OCI-LY7 (cell line): ENCODE measurements around the gene GRK6. TPM values are rescaled to one million over a fixed set of nuclear protein-coding genes. Genes with fewer than 3 reads are reported as not detected.

Experiments used
- BruUV-seq: library from RNA; stranded (reverse); fragments of 400-500 nt; replicated peaks from 2 replicates; lab custom pipeline; 2021; lab: Mats Ljungman, UMichigan
- CTCF ChIA-PET: fragments of 300-600 bp; sonication (Branson Sonifier 250); formaldehyde crosslinking; loops from one replicate; lab custom pipeline; 2022; ENCODE audit warnings: antibody characterized with exemption; ENCODE audit not compliant: unreplicated experiment; lab: Charles Lee
- POLR2A ChIA-PET: fragments of 300-600 bp; sonication (Branson Sonifier 250); formaldehyde crosslinking; loops from one replicate; lab custom pipeline; 2022; ENCODE audit warnings: antibody characterized with exemption; lab: Charles Lee
- DNase-seq: peaks from one replicate; pipeline ENCODE4 v3.0.0-alpha.2; 2015; ENCODE audit warnings: low spot score
- H2AFZ ChIP-seq: fragments of 200-600 bp; sonication (generic), shearing (Covaris generic); 2 replicates; pipeline ENCODE4 v1.6.1; 2014; ENCODE audit warnings: mild to moderate bottlenecking, antibody characterized with exemption, low read length, moderate library complexity
- H3K27ac ChIP-seq: fragments of 200-600 bp; sonication (generic); 2 replicates; pipeline ENCODE4 v1.5.1; 2014; ENCODE audit warnings: mixed run types, low read depth, mild to moderate bottlenecking, moderate library complexity, low read length, inconsistent platforms; ENCODE audit not compliant: poor library complexity, severe bottlenecking
- H3K36me3 ChIP-seq: fragments of 200-600 bp; sonication (generic); 2 replicates; pipeline ENCODE4 v1.6.1; 2014; ENCODE audit warnings: mild to moderate bottlenecking, antibody characterized with exemption, low read length, moderate library complexity, mixed read lengths; ENCODE audit not compliant: insufficient read depth
- H3K4me1 ChIP-seq: fragments of 200-600 bp; sonication (generic); 2 replicates; pipeline ENCODE4 v1.5.1; 2014; ENCODE audit warnings: mild to moderate bottlenecking, low read length; ENCODE audit not compliant: insufficient read depth, poor library complexity, severe bottlenecking
- H3K4me2 ChIP-seq: fragments of 200-600 bp; sonication (generic); 2 replicates; pipeline ENCODE4 v1.6.1; 2014; ENCODE audit warnings: mild to moderate bottlenecking, low read length
- H3K4me3 ChIP-seq: fragments of 200-600 bp; sonication (generic); 2 replicates; pipeline ENCODE4 v1.5.1; 2014; ENCODE audit warnings: mild to moderate bottlenecking, low read depth, low read length; ENCODE audit not compliant: poor library complexity, severe bottlenecking
- H3K79me2 ChIP-seq: fragments of 200-600 bp; sonication (generic); 2 replicates; pipeline ENCODE4 v1.6.1; 2016; ENCODE audit warnings: low read depth, mild to moderate bottlenecking, low read length, moderate library complexity, mixed read lengths; ENCODE audit not compliant: insufficient read depth
- H3K9me2 ChIP-seq: fragments of 200-600 bp; sonication (generic); 2 replicates; pipeline ENCODE4 v1.6.1; 2016; ENCODE audit warnings: mild to moderate bottlenecking, low read length, mixed read lengths; ENCODE audit not compliant: insufficient read depth
- H3K9me3 ChIP-seq: fragments of 200-600 bp; sonication (generic); 2 replicates; pipeline ENCODE4 v1.6.1; 2014; ENCODE audit warnings: mild to moderate bottlenecking, mixed run types, low read length, mixed read lengths
- H4K20me1 ChIP-seq: fragments of 200-600 bp; sonication (generic); 2 replicates; pipeline ENCODE4 v1.6.1; 2014; ENCODE audit warnings: mild to moderate bottlenecking, antibody characterized with exemption, low read length, moderate library complexity, mixed read lengths; ENCODE audit not compliant: insufficient read depth
- EZH2phosphoT487 ChIP-seq: fragments of 200-600 bp; sonication (generic); IDR thresholded peaks from 2 replicates; pipeline ENCODE4 v1.6.1; 2018; ENCODE audit warnings: low read depth, borderline replicate concordance, mild to moderate bottlenecking, mixed run types, antibody characterized with exemption, low read length, moderate library complexity, mixed read lengths
- intact Hi-C: fragments of 100-400 bp; cut with micrococcal nuclease; formaldehyde crosslinking; loops from one replicate; pipeline ENCODE4 v1.10.0; 2022; ENCODE audit not compliant: unreplicated experiment
- total RNA-seq, 2 experiments: library from RNA; depleted of rRNA in 1 of 2; stranded (reverse); fragments of >200 nt in 1 of 2; shearing (Covaris generic) in 1 of 2; gene quantifications; 2 replicates each; pipeline ENCODE4 v1.2.3, GENCODE V29; 2014 to 2022
- TF ChIP-seq, protein P1 (sequence below): fragments of 200-600 bp; sonication (generic); conservative IDR thresholded peaks from 2 replicates; pipeline ENCODE4 v1.5.1; 2014; ENCODE audit warnings: mild to moderate bottlenecking, antibody characterized with exemption, low read length, moderate library complexity, mixed read lengths

Gene GRK6
- total RNA-seq, 2 experiments from 2014 or later, result 46.2 to 99.4 TPM

DNA sequence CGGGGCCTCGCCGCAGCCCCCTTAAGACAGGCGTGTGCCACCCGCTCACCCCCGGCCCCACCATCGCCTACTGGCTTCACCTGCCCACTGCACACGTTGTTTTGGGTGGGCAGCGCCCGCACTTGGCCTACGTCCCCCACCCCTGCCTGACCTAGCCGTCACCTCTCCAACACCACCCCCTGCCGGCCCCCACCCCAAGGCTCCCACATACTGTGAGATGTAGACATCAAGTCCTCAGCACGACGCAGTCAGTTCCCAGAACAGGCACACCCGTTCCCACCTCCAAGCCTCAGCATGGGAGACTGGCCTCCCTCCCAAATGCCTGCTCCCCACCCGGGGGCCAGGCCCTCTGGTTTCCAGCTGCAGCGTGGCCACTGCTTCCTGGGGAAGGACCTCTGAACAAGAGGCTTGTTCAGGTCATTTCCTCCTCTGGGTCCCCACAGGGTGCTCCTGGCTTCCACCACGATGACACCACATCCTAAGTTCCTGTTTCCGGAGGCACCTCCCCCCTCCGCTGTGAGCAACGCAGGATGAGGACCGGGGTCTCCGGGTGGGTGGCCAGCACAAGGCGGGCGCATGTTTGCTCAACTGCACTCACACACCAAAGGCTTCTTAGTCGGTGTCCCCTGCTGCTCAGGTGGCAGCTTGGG, 35.7 kb downstream of the GRK6 start:
- no peak for TF ChIP-seq EZH2phosphoT487
- TF ChIP-seq, protein P1, sequence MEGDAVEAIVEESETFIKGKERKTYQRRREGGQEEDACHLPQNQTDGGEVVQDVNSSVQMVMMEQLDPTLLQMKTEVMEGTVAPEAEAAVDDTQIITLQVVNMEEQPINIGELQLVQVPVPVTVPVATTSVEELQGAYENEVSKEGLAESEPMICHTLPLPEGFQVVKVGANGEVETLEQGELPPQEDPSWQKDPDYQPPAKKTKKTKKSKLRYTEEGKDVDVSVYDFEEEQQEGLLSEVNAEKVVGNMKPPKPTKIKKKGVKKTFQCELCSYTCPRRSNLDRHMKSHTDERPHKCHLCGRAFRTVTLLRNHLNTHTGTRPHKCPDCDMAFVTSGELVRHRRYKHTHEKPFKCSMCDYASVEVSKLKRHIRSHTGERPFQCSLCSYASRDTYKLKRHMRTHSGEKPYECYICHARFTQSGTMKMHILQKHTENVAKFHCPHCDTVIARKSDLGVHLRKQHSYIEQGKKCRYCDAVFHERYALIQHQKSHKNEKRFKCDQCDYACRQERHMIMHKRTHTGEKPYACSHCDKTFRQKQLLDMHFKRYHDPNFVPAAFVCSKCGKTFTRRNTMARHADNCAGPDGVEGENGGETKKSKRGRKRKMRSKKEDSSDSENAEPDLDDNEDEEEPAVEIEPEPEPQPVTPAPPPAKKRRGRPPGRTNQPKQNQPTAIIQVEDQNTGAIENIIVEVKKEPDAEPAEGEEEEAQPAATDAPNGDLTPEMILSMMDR, result no peak
- ChIA-PET CTCF (no interaction called here), POLR2A (no interaction called here)
- Histone ChIP-seq H3K79me2 (no peaks in the 10 kb centered on the region), H3K27ac (no peak overlapping the region), H3K9me2 (no peaks in the 10 kb centered on the region), H3K9me3 (no peaks in the 10 kb centered on the region), H4K20me1 (no peaks in the 10 kb centered on the region), H3K36me3 (no peaks in the 10 kb centered on the region), H2AFZ (no peak overlapping the region), H3K4me1 (peaks cover 3% of the 10 kb centered on the region), H3K4me3 (no peak overlapping the region), H3K4me2 (no peak overlapping the region)
- no TSS peak for BruUV-seq
- no peak for DNase-seq
- intact Hi-C loops, result no loop called here

DNA sequence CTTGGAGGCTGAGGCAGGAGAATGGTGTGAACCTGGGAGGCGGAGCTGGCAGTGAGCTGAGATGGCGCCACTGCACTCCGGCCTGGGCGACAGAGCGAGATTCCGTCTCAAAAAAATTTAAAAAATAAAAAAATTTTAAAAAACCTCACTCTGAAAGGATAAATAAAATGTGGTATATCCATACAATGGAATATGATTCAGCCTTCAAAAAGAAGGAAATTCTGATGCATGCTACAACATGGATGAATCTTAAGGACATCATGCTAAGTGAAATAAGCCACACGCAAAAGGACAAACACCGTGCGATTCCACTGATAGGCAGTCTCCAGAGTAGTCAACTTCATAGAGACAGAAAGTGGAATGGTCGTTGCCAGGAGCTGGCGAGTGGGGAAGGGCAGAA, 38.6 kb downstream of the GRK6 start:
- H3K36me3 ChIP-seq, result no peaks in the 10 kb centered on the region
- no peaks in the 10 kb centered on the region for H3K9me2 ChIP-seq
- H3K9me3 ChIP-seq, result no peaks in the 10 kb centered on the region
- intact Hi-C loops, result no loop called here
- H3K4me2 ChIP-seq, result no peak overlapping the region
- no peak overlapping the region for H2AFZ ChIP-seq
- POLR2A ChIA-PET, result no interaction called here
- no peaks in the 10 kb centered on the region for H3K79me2 ChIP-seq
- no peaks in the 10 kb centered on the region for H4K20me1 ChIP-seq
- CTCF ChIA-PET, result no interaction called here
- no peaks in the 10 kb centered on the region for H3K4me1 ChIP-seq
- BruUV-seq, result no TSS peak
- TF ChIP-seq EZH2phosphoT487, result no peak
- TF ChIP-seq, protein P1, result no peak
- no peak for DNase-seq
- H3K4me3 ChIP-seq, result no peak overlapping the region
- no peak overlapping the region for H3K27ac ChIP-seq

DNA sequence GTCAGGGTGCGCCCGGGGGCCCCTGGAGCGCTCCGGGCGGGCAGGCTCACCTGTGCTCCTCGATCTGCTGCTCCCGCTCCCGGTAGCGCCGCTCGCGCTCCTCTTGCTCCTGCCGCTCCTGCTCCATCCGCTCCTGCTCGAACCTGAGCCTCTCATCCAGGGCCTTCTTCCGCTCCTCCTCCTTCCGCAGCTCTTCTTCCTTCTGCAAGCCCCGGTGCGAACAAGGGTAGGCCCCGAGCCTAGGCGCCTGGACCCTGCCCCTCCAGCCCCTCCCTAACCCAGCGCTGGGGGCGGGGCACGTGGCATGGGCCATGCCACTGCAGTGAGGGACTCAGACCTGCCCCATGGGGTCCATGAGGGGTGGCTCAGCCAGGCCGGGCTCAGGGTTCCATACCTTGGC, 40.4 kb downstream of the GRK6 start:
- no peaks in the 10 kb centered on the region for H3K4me1 ChIP-seq
- no peak overlapping the region for H2AFZ ChIP-seq
- intact Hi-C loops, result no loop called here
- H3K27ac ChIP-seq, result no peak overlapping the region
- no peak for DNase-seq
- no peak overlapping the region for H3K4me2 ChIP-seq
- BruUV-seq, result no TSS peak
- no peak overlapping the region for H3K4me3 ChIP-seq
- no peaks in the 10 kb centered on the region for H4K20me1 ChIP-seq
- no peaks in the 10 kb centered on the region for H3K9me2 ChIP-seq
- TF ChIP-seq, protein P1, result no peak
- no peak for TF ChIP-seq EZH2phosphoT487
- no peaks in the 10 kb centered on the region for H3K9me3 ChIP-seq
- H3K36me3 ChIP-seq, result no peaks in the 10 kb centered on the region
- CTCF ChIA-PET, result no interaction called here
- H3K79me2 ChIP-seq, result no peaks in the 10 kb centered on the region
- POLR2A ChIA-PET, result no interaction called here
